GM21390 (cell line): Measurements from ENCODE around the gene DSEL.

Experiments used
- ATAC-seq: cut with Tn5 transposase; IDR thresholded peaks from one replicate; pipeline ENCODE4 v1.9.1; 2021; ENCODE audit not compliant: unreplicated experiment

Gene DSEL

DNA sequence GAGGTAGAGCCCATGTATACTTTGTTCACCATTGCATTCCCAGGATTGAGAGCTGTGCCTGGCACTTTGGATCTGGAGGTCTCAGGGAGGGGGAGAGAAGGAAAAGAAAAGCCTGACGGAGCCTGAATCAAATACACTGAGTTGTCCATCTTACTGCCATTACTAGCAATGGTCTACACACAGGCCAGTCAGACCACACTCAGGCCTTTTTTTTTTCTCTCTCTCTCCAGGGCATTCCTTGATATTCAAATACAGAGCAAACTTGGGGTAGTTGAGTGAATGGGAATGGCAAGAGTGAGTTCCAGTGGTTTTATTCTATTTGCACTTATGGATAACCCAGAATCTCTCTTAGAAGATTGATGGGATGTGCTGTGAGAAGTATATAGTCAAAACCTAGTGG lies 11.8 kb downstream of the DSEL start:
- no peak for ATAC-seq

DNA sequence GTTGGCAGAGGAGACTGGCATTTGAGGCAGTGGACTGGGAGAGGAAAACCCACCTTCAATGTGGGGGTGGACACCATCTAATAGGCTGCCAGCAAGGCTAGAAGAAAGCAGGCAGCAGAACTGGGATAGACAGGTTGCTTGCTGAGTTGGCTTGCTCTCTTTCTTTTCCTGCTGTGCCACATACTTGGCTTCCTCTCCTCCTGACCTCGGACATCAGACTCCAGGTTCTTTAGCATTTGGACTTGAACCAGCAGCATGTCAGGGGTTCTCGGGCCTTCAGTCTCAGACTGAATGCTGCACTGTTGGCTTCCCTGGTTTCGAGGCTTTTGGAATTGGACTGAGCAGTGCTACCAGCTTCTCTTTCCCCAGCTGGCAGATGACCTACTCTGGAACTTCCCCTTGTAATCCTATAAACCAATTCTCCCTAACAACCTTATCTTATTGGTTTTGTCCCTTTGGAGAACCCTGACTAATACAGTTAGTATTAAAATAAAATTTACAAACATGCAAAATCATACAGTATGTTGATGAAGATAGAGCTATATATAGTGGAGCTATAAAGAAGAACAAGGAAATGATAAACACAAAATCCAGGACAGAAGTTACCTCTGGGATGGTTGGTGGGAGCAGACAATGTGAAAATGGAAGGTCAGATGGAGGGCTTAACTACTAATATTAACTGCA lies 15.9 kb downstream of the DSEL start:
- no peak for ATAC-seq

DNA sequence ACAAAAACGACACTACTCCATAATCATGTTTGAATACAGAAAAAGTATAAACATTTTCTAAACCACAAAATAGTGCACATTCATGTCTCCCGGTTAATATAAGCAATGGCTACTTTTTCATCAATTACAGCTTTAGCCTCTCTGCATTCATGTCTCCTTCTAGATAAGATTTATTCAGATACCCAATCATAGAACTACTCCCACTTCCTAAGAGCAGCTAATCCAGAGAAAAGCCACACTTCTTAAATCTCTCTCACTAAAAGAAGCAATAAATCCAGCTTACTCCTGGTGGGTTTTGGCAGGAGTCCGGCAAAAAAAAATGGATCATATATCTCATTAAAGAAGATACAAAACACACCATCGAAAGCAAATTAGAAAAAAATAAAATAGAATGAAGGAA lies 20.1 kb downstream of the DSEL start:
- ATAC-seq, result no peak

DNA sequence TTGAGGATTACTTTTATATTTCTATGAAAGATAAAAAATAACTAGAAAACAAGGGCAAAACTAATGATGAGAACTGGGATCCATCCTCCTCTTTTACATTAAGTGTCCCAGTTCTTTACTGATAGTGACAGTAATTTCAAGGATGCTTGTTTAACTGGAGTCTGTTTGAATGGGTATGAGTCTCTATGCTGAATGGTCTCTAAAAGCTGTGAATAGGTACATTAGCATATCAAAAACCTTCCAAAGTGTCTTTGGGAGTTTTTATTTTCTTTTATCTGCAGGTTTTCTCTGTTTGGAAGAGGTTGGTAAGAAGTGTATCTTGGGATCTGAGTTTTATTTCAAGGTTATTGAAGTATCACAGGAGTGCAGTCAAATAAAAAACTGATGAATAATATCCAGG lies 30.0 kb downstream of the DSEL start:
- ATAC-seq, result no peak

DNA sequence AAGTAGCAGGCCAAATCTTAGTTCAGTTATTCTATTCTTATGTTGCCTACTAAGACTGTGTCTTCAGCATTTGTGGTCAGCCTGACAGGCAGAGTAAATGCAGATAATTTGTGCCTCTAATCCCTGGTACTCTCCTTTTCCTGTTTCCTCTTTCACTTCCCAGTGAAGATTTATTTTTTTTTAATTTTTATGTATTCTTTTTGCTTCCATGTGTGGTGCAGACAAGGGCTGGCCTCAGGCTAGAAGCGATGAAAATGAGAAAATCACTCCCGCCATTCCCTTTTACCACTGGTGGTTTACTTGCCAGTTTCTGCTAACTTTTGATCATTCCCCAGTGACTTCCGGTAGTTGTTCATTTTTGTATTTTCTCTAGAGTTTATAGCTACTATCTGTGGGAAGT lies 30.9 kb downstream of the DSEL start:
- no peak for ATAC-seq

DNA sequence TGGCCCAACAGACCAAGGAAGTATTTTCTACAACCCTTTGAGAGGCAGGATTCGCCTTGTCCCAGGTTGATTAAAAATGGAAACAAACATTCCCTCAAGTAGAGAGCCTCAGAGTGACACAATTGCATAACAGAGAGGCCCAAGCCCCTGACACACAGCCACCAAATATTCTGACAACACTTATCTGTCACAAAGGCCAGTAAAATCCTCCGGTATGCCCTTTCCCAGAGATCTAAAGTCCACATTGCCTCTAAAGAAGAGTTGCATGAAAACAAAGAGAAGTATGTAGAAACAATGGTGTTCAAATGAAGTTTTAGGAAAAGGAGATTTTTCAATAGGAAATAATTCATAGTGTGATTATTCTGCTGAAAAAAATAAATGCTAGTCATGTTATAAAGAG lies 32.1 kb downstream of the DSEL start:
- no peak for ATAC-seq

DNA sequence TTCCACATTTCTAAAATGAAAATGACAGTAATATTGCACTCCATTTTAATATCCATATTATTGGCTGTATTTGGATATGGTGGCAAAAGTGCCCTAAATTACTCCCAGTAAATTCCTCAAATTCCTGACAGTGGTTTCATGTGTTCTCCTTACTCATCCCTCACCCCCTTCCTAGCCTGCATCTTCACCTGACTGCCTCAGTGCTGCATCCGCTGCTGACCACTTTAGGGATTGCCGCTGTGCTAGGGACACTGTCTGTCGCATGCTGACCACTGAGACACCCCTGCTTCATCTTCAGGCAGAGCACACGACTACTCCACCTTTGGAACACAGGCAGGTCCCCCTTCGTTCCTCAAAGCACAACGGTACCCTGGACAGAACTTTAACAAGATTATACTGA lies 32.6 kb downstream of the DSEL start:
- no peak for ATAC-seq

DNA sequence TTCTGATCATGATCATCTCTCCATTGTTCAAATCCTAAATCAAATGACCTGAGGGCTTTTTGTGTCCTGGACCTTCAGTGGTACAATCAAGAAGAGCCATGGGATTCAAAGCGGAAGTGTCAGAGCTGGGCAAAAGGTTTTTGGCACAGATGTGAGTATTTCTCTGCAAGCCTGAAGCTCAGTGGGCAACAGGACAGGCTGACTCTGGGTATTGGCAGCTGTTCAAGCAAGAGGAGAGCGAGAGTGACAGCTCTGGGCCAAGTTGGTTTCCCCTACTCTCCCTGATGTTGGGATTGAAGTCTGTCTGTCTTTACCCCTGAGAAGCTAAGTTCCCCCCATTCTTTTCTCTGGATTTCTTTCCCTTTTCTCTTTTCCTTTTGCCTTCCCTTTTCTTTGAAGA lies 33.3 kb downstream of the DSEL start:
- no peak for ATAC-seq

DNA sequence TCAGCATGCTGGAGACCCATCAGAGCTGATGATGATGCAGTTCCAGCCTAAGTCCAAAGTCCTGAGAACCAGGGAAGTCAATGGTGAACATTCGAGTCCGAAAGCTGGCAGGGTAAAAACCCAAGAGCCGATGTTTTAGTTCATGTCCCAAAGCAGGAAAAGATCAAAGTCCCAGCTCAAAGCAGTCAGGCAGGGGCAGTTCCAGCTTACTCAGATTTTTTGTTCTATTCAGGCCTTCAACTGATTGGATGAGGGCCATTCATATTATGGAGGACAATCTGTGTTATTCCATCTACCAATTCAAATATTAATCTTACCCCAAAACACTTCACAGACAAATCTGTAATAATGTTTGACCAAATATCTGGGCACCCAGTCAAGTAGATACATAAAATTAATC lies 38.3 kb downstream of the DSEL start:
- no peak for ATAC-seq

DNA sequence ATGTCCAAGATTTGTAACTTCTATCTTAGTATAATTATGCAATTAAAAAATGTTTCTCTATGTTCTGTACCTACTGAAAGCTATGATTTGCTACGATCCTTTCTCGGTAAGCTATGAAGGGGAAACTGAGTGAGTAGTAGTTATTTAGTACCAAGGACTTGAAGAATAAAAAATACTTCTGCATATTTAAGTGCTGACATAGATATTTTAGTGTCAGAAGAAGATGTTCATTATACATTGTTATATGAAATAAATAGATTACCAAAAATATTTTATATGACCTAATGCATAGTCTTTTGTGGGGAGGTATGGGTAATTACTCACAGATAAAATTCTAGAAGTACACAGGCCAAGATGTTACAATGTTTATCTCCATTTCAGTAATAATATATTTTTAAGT lies 39.0 kb downstream of the DSEL start:
- ATAC-seq, result no peak

DNA sequence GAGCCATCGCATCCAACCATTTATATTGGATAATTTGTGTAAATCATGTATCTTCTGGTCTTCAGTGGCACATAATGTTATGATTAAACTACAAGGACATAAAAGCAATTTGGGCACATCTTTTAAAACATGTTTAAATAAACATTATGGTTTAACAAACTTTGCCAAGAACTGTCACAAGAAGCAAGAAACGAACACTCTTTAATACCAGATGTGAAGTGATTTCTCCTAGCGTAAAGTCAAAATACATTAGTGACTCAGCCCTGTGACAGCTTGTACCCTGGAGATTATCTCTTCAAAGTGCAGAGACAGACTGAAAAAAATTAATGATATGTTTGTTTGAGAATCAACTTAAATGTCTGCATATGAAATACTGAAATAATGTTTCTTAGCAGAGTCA lies 39.9 kb downstream of the DSEL start:
- ATAC-seq, result no peak

DNA sequence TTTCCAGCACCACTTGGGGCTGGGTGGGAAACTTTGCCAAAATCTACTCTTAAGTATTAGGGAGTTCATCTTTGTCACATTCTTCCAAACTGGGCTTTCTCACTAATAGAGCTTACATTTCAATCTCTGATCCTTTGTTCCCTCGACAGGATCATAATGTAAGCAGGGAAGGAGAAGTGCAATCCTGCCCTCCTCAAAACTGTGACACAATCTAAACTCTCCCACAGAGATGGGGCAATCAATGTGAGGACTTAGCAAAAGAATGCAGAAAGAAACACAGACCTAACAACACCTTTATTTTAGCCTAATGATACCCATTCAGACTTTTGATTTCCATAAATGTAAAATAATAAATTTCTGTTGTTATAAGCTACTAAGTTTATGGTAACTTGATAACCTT lies 40.8 kb downstream of the DSEL start:
- no peak for ATAC-seq

DNA sequence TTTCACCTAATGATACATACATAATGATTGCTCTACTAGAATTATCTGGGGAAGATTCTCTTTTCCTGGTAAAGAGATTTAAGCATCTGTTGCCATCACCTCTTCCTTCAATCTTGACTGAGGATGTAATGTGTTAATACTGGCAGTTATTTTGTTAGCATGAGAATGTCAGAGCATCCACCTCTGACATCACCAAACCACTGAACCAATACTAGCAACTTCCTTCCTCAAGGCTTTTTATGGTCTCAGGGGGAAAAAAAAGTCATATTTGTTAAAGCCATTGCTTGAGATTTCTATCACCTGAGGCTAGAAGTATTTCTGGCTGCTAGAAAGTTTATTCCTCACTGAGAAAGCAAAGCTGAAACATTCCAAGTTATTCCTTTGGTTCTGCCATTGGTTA lies 48.5 kb downstream of the DSEL start:
- no peak for ATAC-seq

DNA sequence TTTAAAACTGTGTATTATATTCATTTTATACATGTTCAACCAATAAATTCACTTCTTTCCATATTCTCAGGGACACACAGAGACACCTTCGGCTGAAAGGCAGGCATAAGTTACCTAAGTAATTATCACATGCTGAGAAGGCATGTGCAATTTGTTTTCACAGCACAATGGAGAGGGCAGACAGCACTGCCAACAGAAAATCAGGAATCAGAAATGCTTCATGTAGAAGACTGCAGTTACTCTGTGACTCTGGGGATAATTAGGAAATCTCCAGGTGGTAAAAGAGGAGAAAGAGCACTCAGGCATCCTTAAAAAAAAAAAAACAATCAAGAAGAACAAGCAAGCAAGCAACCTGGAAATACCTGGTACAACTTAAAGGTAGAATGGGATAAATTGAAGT lies 49.3 kb downstream of the DSEL start:
- ATAC-seq, result no peak

DNA sequence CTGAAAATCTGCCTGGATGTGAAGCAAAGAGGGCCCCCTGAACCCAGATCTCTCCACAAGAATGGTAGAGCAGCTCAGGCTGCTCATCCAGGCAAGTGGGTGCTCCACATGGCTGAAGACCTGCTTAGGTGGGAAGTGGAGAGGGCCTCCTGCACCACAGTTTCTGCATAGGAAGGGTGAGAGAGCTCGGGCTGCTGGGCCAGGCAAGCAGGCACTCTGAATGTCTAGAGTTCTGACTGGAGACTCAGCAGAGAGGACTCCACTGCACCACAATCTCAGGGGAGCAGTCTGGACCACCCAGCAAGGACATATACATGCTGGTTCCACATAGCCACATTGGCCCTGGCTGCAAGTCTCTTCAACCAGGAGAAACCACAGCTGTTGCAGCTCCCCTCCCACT lies 52.0 kb downstream of the DSEL start:
- no peak for ATAC-seq

DNA sequence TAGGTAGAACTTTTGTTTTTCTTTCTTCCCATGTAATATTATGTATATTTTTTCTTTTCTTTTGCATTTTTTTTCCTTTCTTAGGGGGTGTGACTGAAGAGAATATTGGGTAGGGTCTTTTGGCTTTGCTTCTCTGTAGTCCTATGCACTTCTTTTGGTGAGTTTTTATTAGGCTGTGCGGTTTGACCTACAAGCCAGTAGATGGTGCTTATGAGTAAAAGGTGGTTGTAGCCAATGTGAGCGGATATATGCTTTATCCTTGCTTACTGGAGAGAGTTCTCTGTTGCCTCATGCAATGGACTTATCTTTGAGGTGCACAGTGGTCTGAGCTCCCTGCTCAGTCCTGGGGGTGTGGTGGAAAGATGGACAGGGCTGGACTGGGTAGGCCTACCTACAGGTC lies 52.7 kb downstream of the DSEL start:
- peak; percentile 71 for ATAC-seq

DNA sequence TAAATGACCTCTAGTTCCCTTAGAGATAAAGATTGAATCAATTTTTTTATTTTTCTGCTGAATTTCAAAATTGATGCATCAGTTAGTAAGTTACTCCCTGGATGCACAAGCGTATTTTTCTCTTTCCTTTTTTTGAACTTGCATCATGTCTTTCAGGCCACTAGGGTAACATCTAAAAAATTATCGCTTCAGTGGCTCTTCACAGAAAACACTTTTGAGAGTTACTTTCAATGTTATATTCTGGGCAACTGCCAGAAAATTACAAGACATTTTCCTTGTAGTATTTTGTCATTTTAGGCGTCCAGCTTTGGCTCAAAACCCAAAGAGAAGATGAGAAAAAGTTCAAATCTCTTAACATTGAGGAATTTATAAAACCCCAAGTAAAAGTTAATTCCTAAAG lies 59.8 kb downstream of the DSEL start:
- ATAC-seq, result no peak
